HCT116 (cell line): Measurements from ENCODE around the gene IGFN1. TPM values are rescaled to one million over a fixed set of nuclear protein-coding genes. Genes with fewer than 3 reads are reported as not detected.

Source experiments
- ATAC-seq: fragments of 200-7000 bp; cut with Tn5 transposase; 2 replicates; pipeline ENCODE4 v1.9.1; 2020; ENCODE audit warnings: mild to moderate bottlenecking, moderate library complexity
- BruUV-seq: library from RNA; stranded (reverse); fragments of 400-500 nt; replicated peaks from 2 replicates; lab custom pipeline; 2021; lab: Mats Ljungman, UMichigan
- CTCF ChIA-PET: fragments of 300-600 bp; sonication (Branson Sonifier 250); formaldehyde crosslinking; loops from one replicate; lab custom pipeline; 2021; ENCODE audit warnings: antibody characterized with exemption; lab: Charles Lee
- POLR2A ChIA-PET: fragments of 300-600, 350-600 bp; sonication (Branson Sonifier 250); formaldehyde crosslinking; loops from one replicate; lab custom pipeline; 2021; ENCODE audit warnings: antibody characterized with exemption; lab: Charles Lee
- RAD21 ChIA-PET, 2 experiments: fragments of 300-600 bp; sonication (Branson Sonifier 250); formaldehyde crosslinking; loops; one replicate each; lab custom pipeline; 2023; ENCODE audit warnings: low total read pairs in 2 of 2; ENCODE audit not compliant: uncharacterized antibody in 2 of 2, unreplicated experiment in 2 of 2, low non-redundant PET in 1 of 2; lab: Charles Lee
- DNase-seq: peaks from one replicate; pipeline ENCODE4 v3.0.0-alpha.2; 2010; ENCODE audit warnings: low read depth, low spot score
- H2AFZ ChIP-seq: fragments of 200-600 bp; shearing (Covaris generic), sonication (generic); 2 replicates; pipeline ENCODE4 v1.6.1; 2017; ENCODE audit warnings: low read depth, mixed run types, mixed read lengths, antibody characterized with exemption, low read length; ENCODE audit not compliant: poor library complexity, severe bottlenecking
- H3K27ac ChIP-seq: 2 replicates; pipeline ENCODE4 v1.5.1; 2012; ENCODE audit warnings: low read depth, low read length
- H3K27me3 ChIP-seq: fragments of 200-600 bp; sonication (generic); 2 replicates; pipeline ENCODE4 v1.6.1; 2016; ENCODE audit warnings: mixed run types, low read length, mixed read lengths; ENCODE audit not compliant: insufficient read depth
- H3K36me3 ChIP-seq, 2 experiments: fragments of 200-500 bp in 1 of 2; fragments of 200-600 bp in 1 of 2; sonication (Bioruptor generic) in 1 of 2; sonication (generic) in 1 of 2; 2 replicates each; pipeline versions ENCODE4 v1.5.1 to v1.6.1; 2014 to 2016; ENCODE audit warnings: low read length in 2 of 2, inconsistent platforms in 1 of 2, mixed read lengths in 1 of 2, mixed run types in 1 of 2; ENCODE audit not compliant: insufficient read depth in 2 of 2, control insufficient read depth in 1 of 2
- H3K4me1 ChIP-seq, 2 experiments: fragments of 200-600 bp in 1 of 2; sonication (generic) in 1 of 2; 2 replicates each; pipeline versions ENCODE4 v1.5.1 to v1.6.1; 2012 to 2017; ENCODE audit warnings: low read length in 2 of 2, inconsistent platforms in 1 of 2, mild to moderate bottlenecking in 1 of 2, mixed read lengths in 1 of 2, mixed run types in 1 of 2, moderate library complexity in 1 of 2; ENCODE audit not compliant: insufficient read depth in 2 of 2, control insufficient read depth in 1 of 2
- H3K4me2 ChIP-seq: fragments of 200-600 bp; sonication (generic); 2 replicates; pipeline ENCODE4 v1.6.1; 2017; ENCODE audit warnings: mixed run types, low read length, mixed read lengths
- H3K4me3 ChIP-seq, 2 experiments: fragments of 200-600 bp in 1 of 2; sonication (generic) in 1 of 2; replicated peaks in 1 of 2; 2 replicates each; pipeline ENCODE4 v1.5.1; 2011 to 2016; ENCODE audit warnings: low read length in 2 of 2, control low read depth in 1 of 2, low read depth in 1 of 2, mild to moderate bottlenecking in 1 of 2, mixed read lengths in 1 of 2, mixed run types in 1 of 2
- H3K79me2 ChIP-seq: fragments of 200-600 bp; sonication (generic); 2 replicates; pipeline ENCODE4 v1.6.1; 2017; ENCODE audit warnings: mild to moderate bottlenecking, mixed run types, low read length, moderate library complexity, mixed read lengths; ENCODE audit not compliant: insufficient read depth
- H3K9ac ChIP-seq: fragments of 200-600 bp; sonication (generic); 2 replicates; pipeline ENCODE4 v1.6.1; 2016; ENCODE audit warnings: low read length, mixed read lengths
- H3K9me2 ChIP-seq: fragments of 200-600 bp; sonication (generic), shearing (Covaris generic); 2 replicates; pipeline ENCODE4 v1.6.1; 2017; ENCODE audit warnings: mixed run types, mild to moderate bottlenecking, moderate library complexity; ENCODE audit not compliant: insufficient read depth
- H3K9me3 ChIP-seq, 2 experiments: fragments of 200-500 bp in 1 of 2; fragments of 200-600 bp in 1 of 2; sonication (Bioruptor generic) in 1 of 2; sonication (generic) in 1 of 2; 2 replicates each; pipeline ENCODE4 v1.6.1; 2014 to 2017; ENCODE audit warnings: low read length in 2 of 2, mixed read lengths in 2 of 2, inconsistent platforms in 1 of 2, low read depth in 1 of 2, mild to moderate bottlenecking in 1 of 2, mixed run types in 1 of 2, moderate library complexity in 1 of 2; ENCODE audit not compliant: control insufficient read depth in 1 of 2, insufficient read depth in 1 of 2
- H4K20me1 ChIP-seq: fragments of 200-600 bp; sonication (generic), shearing (Covaris generic); 2 replicates; pipeline ENCODE4 v1.6.1; 2017; ENCODE audit warnings: mixed run types, mild to moderate bottlenecking, moderate library complexity; ENCODE audit not compliant: insufficient read depth
- CBX3 ChIP-seq: IDR thresholded peaks from 2 replicates; pipeline ENCODE4 v1.6.1; 2012; ENCODE audit warnings: low read depth
- EGR1 ChIP-seq: IDR thresholded peaks from 2 replicates; pipeline ENCODE4 v1.6.1; 2012; ENCODE audit warnings: low read depth
- EZH2 ChIP-seq: fragments of 200-600 bp; sonication (generic); IDR thresholded peaks from 2 replicates; pipeline ENCODE4 v1.6.1; 2017; ENCODE audit warnings: antibody characterized with exemption, mixed run types
- EZH2phosphoT487 ChIP-seq: fragments of 200-600 bp; IDR thresholded peaks from 2 replicates; pipeline ENCODE4 v1.6.1; 2018; ENCODE audit warnings: antibody characterized with exemption, borderline replicate concordance
- FOSL1 ChIP-seq: IDR thresholded peaks from 2 replicates; pipeline ENCODE4 v1.6.1; 2012; ENCODE audit warnings: low read depth
- JUND ChIP-seq: IDR thresholded peaks from 2 replicates; pipeline ENCODE4 v1.6.1; 2012
- POLR2A ChIP-seq: IDR thresholded peaks from 2 replicates; pipeline ENCODE4 v1.7.0; 2011; ENCODE audit warnings: borderline replicate concordance; ENCODE audit not compliant: insufficient read depth, insufficient read length; ENCODE audit errors: extremely low read depth
- POLR2AphosphoS5 ChIP-seq: IDR thresholded peaks from 2 replicates; pipeline ENCODE4 v1.6.1; 2011; ENCODE audit warnings: mild to moderate bottlenecking, low read depth, low read length, moderate library complexity
- SIN3A ChIP-seq: IDR thresholded peaks from 2 replicates; pipeline ENCODE4 v1.6.1; 2012; ENCODE audit warnings: low read depth
- SRF ChIP-seq: IDR thresholded peaks from 2 replicates; pipeline ENCODE4 v1.6.1; 2012; ENCODE audit warnings: low read depth
- YY1 ChIP-seq: IDR thresholded peaks from 2 replicates; pipeline ENCODE4 v1.6.1; 2011; ENCODE audit warnings: low read length, low read depth, moderate library complexity, mild to moderate bottlenecking; ENCODE audit not compliant: insufficient replicate concordance; ENCODE audit errors: extremely low read depth
- ZFX ChIP-seq: fragments of 450-650 bp; IDR thresholded peaks from 2 replicates; pipeline ENCODE4 v1.6.1; 2017
- ZNF274 ChIP-seq: fragments of 200-500 bp; sonication (Bioruptor generic); IDR thresholded peaks from 2 replicates; pipeline ENCODE4 v1.6.1; 2014; ENCODE audit warnings: mild to moderate bottlenecking, low read depth, low read length, inconsistent platforms
- intact Hi-C: fragments of 100-400 bp; cut with micrococcal nuclease; formaldehyde crosslinking; loops from 2 replicates; pipeline ENCODE4 v1.10.0; 2022
- total RNA-seq: library from RNA; stranded (reverse); gene quantifications from one replicate; pipeline ENCODE4 v1.2.1, GENCODE V29; 2021; ENCODE audit not compliant: unreplicated experiment
- TF ChIP-seq, protein P1 (sequence below): IDR thresholded peaks from 2 replicates; pipeline ENCODE4 v1.6.1; 2012
- TF ChIP-seq, protein P2 (sequence below): IDR thresholded peaks from 2 replicates; pipeline ENCODE4 v1.6.1; 2012
- TF ChIP-seq, protein P3 (sequence below): IDR thresholded peaks from 2 replicates; pipeline ENCODE4 v1.6.1; 2011; ENCODE audit warnings: mild to moderate bottlenecking, low read length, moderate library complexity; ENCODE audit not compliant: insufficient replicate concordance; ENCODE audit errors: extremely low read depth

Gene IGFN1
- total RNA-seq, 1 experiment from 2014 or later: not detected

DNA sequence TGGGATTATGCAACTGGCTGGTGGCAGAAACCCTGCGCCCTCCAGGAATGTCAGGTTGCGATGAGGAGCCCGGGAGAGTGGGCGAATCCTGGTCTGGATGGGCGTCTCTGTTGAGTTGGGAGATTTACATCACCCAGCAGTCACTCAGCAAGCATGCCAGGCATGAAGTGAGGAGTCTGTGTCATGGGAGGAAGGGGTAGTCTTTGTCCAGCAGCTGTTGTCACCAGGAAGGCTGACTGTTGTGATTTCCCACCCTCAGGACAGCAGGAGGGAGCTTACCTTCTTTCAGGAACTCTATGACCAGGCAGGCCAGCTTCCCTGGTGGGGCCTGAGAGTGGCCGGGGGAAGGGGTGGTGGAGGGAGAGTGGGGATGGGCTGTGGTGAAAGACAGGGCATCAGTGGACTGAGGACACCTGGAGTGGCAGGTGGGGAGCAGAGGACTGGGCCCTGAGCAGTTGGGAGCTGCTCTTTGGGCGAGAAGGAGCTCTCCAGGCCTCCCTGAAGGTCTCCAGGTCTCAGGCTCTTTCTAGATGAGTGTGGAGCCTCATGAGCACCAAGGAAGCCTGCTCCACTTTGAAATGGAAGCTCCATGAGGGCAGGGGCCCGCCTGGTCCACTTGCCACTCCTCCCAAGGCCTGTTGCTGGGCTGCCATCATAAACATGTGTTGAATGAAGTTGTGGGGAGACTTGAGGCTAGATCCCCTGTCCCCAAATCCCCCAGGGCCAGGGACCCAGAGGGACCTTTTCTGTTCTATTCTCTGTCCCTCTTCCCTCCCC is 71.3 kb downstream of the IGFN1 start:
- H3K4me1 ChIP-seq: peaks cover 15 to 35% of the 10 kb centered on the region in 2 experiments
- BruUV-seq: no TSS peak
- no peaks in the 10 kb centered on the region for H3K9me2 ChIP-seq
- RAD21 ChIA-PET: no interaction called here
- H3K79me2 ChIP-seq: no peaks in the 10 kb centered on the region
- H3K4me3 ChIP-seq: no peak overlapping the region
- TF ChIP-seq JUND (no peak), EZH2phosphoT487 (no peak)
- ATAC-seq (no peak), DNase-seq (no peak)
- no peaks in the 10 kb centered on the region for H4K20me1 ChIP-seq
- no peak overlapping the region for H3K9ac ChIP-seq
- H2AFZ ChIP-seq: no peak overlapping the region
- H3K27ac ChIP-seq: no peak overlapping the region
- POLR2A ChIA-PET: interaction anchor here (1.3 kb wide), 1 partner anchor 15 kb away, joined by 3 read pairs; no protein-coding TSS in a partner anchor
- H3K9me3 ChIP-seq: no peaks in the 10 kb centered on the region
- no peaks in the 10 kb centered on the region for H3K27me3 ChIP-seq
- CTCF ChIA-PET: interaction anchor here (0.6 to 1.7 kb wide), 3 partner anchors 13 to 86 kb away, joined by 3 to 8 read pairs (median 4); no protein-coding TSS in a partner anchor
- no peak overlapping the region for H3K4me2 ChIP-seq
- H3K36me3 ChIP-seq: no peaks in the 10 kb centered on the region
- intact Hi-C loops: no loop called here

DNA sequence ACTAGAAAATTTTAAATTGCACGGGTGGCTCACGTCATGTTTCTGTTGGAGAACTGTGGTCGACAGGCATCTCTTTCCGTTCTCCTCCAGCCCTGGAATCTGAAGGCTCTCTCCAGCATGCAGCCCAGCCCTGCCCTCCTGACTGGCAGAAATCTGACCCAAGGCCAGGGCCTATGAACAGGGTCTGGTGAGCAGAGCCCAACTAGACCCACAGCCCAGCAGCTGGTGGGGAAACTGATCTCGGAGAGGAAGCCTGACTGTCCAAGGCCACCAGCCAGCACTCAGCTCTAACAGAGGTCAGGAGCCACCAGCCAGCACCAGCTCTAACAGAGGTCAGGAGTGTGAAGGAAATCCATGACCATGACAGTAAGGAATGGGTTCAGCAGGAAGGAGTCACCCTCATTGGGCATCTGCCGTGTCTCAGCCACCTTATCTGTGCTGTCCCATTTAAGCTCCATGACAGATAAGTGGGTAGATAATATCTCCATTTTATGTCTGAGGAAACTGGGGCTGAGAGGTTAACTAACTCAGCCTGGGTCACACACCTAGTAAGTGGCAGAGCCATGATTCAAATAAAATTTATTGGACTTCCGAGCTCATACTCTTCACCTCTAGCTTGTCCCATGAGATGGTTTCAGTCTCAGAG is 72.5 kb downstream of the IGFN1 start:
- H3K9ac ChIP-seq: no peak overlapping the region
- H3K79me2 ChIP-seq: no peaks in the 10 kb centered on the region
- H3K9me3 ChIP-seq: no peaks in the 10 kb centered on the region
- POLR2A ChIA-PET: interaction anchor here (1.3 kb wide), 1 partner anchor 14 kb away, joined by 3 read pairs; no protein-coding TSS in a partner anchor
- ATAC-seq (no peak), DNase-seq (no peak)
- TF ChIP-seq SRF: no peak
- no peak for TF ChIP-seq ZFX
- no peak for TF ChIP-seq ZNF274
- TF ChIP-seq, protein P1, sequence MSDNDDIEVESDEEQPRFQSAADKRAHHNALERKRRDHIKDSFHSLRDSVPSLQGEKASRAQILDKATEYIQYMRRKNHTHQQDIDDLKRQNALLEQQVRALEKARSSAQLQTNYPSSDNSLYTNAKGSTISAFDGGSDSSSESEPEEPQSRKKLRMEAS: no peak
- TF ChIP-seq, protein P2, sequence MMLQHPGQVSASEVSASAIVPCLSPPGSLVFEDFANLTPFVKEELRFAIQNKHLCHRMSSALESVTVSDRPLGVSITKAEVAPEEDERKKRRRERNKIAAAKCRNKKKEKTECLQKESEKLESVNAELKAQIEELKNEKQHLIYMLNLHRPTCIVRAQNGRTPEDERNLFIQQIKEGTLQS: no peak
- TF ChIP-seq EZH2: no peak
- no peak for TF ChIP-seq YY1
- TF ChIP-seq EGR1: no peak
- TF ChIP-seq, protein P3, sequence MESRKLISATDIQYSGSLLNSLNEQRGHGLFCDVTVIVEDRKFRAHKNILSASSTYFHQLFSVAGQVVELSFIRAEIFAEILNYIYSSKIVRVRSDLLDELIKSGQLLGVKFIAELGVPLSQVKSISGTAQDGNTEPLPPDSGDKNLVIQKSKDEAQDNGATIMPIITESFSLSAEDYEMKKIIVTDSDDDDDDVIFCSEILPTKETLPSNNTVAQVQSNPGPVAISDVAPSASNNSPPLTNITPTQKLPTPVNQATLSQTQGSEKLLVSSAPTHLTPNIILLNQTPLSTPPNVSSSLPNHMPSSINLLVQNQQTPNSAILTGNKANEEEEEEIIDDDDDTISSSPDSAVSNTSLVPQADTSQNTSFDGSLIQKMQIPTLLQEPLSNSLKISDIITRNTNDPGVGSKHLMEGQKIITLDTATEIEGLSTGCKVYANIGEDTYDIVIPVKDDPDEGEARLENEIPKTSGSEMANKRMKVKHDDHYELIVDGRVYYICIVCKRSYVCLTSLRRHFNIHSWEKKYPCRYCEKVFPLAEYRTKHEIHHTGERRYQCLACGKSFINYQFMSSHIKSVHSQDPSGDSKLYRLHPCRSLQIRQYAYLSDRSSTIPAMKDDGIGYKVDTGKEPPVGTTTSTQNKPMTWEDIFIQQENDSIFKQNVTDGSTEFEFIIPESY: no peak
- TF ChIP-seq SIN3A: no peak
- TF ChIP-seq POLR2A: no peak
- TF ChIP-seq FOSL1: no peak
- TF ChIP-seq CBX3: no peak
- no peak for TF ChIP-seq JUND
- TF ChIP-seq POLR2AphosphoS5: no peak
- TF ChIP-seq, all 23 proteins: peak for 0
- peaks cover 15 to 46% of the 10 kb centered on the region in 2 experiments for H3K4me1 ChIP-seq
- no peaks in the 10 kb centered on the region for H3K36me3 ChIP-seq
- H4K20me1 ChIP-seq: no peaks in the 10 kb centered on the region
- H3K4me3 ChIP-seq: no peak overlapping the region
- H2AFZ ChIP-seq: no peak overlapping the region
- H3K27me3 ChIP-seq: no peaks in the 10 kb centered on the region
- RAD21 ChIA-PET: no interaction called here
- no peak overlapping the region for H3K4me2 ChIP-seq
- no peak overlapping the region for H3K27ac ChIP-seq
- CTCF ChIA-PET: interaction anchor here (1.1 to 1.7 kb wide), 3 partner anchors 9 to 84 kb away, joined by 4 to 8 read pairs (median 4); no protein-coding TSS in a partner anchor
- intact Hi-C loops: no loop called here
- no TSS peak for BruUV-seq
- H3K9me2 ChIP-seq: no peaks in the 10 kb centered on the region
